ENCODE results near the gene OR51B6. TPM values are rescaled to one million over a fixed set of nuclear protein-coding genes. Genes with fewer than 3 reads are reported as not detected.

OR51B6 gene
- total and polyA plus RNA-seq, 2 of the 13 experiments (the other 11 are each of a cell fraction or from before 2014, with no cell fraction given), result not detected

Small RNA genes lying within 50 kb of the gene (small RNA-seq; reads per million reads assigned to genes)
- gene AC104389.3 (ENCODE audit: insufficient read depth in 2 of 3, insufficient read length in 3 of 3, low read depth in 2 of 3, low replicate concordance in 1 of 3), result 0 reads per million in 3 experiments

Other genes starting within 250 kb of the OR51B6 start
- gene OR52A5, start 213.2 kb upstream of the OR51B6 start, total RNA-seq (2016; rRNA removed; fragmentation: Illumina TruSeq; extraction: Trizol), result not detected in 2 replicates
- not detected in 2 replicates for gene OR52A5, start 213.2 kb upstream of the OR51B6 start, polyA plus RNA-seq (2011; rRNA removed)
- not detected in 2 replicates for gene OR52A1, start 196.8 kb upstream of the OR51B6 start, total RNA-seq (2016; rRNA removed; fragmentation: Illumina TruSeq; extraction: Trizol)
- not detected in 2 replicates for gene OR52A1, start 196.8 kb upstream of the OR51B6 start, polyA plus RNA-seq (2011; rRNA removed)
- gene OR51V1, start 150.8 kb upstream of the OR51B6 start, total RNA-seq (2016; rRNA removed; fragmentation: Illumina TruSeq; extraction: Trizol), result not detected in 2 replicates
- gene OR51V1, start 150.8 kb upstream of the OR51B6 start, polyA plus RNA-seq (2011; rRNA removed), result not detected in 2 replicates
- gene HBB, start 124.4 kb upstream of the OR51B6 start, total RNA-seq (2016; rRNA removed; fragmentation: Illumina TruSeq; extraction: Trizol), result not detected in 2 replicates
- gene HBB, start 124.4 kb upstream of the OR51B6 start, polyA plus RNA-seq (2011; rRNA removed), result not detected in 2 replicates
- gene HBD, start 117.0 kb upstream of the OR51B6 start, total RNA-seq (2016; rRNA removed; fragmentation: Illumina TruSeq; extraction: Trizol), result not detected in 2 replicates
- gene HBD, start 117.0 kb upstream of the OR51B6 start, polyA plus RNA-seq (2011; rRNA removed), result not detected in 2 replicates
- gene HBG1, start 101.7 kb upstream of the OR51B6 start, total RNA-seq (2016; rRNA removed; fragmentation: Illumina TruSeq; extraction: Trizol), result not detected in 2 replicates
- gene HBG1, start 101.7 kb upstream of the OR51B6 start, polyA plus RNA-seq (2011; rRNA removed), result not detected in 2 replicates
- gene HBG2, start 96.7 kb upstream of the OR51B6 start, total RNA-seq (2016; rRNA removed; fragmentation: Illumina TruSeq; extraction: Trizol), result not detected in 2 replicates
- gene HBG2, start 96.7 kb upstream of the OR51B6 start, polyA plus RNA-seq (2011; rRNA removed), result not detected in 2 replicates
- gene HBE1, start 81.6 kb upstream of the OR51B6 start, total RNA-seq (2016; rRNA removed; fragmentation: Illumina TruSeq; extraction: Trizol), result 0.35 and 0.52 TPM in 2 replicates
- 0.24 and 0.31 TPM in 2 replicates for gene HBE1, start 81.6 kb upstream of the OR51B6 start, polyA plus RNA-seq (2011; rRNA removed)
- 0.11 and 0.22 TPM in 2 replicates for gene OR51B4, start 49.6 kb upstream of the OR51B6 start, total RNA-seq (2016; rRNA removed; fragmentation: Illumina TruSeq; extraction: Trizol)
- 0.07 and 0.33 TPM in 2 replicates for gene OR51B4, start 49.6 kb upstream of the OR51B6 start, polyA plus RNA-seq (2011; rRNA removed)
- not detected in 2 replicates for gene OR51B2, start 27.2 kb upstream of the OR51B6 start, total RNA-seq (2016; rRNA removed; fragmentation: Illumina TruSeq; extraction: Trizol)
- not detected in 2 replicates for gene OR51B2, start 27.2 kb upstream of the OR51B6 start, polyA plus RNA-seq (2011; rRNA removed)
- 0.18 and 0.20 TPM in 2 replicates for gene OR51B5, start 8.0 kb upstream of the OR51B6 start, total RNA-seq (2016; rRNA removed; fragmentation: Illumina TruSeq; extraction: Trizol)
- gene OR51B5, start 8.0 kb upstream of the OR51B6 start, polyA plus RNA-seq (2011; rRNA removed), result 0.16 TPM in 2 replicates
- not detected in 2 replicates for gene OR51M1, start 32.3 kb downstream of the OR51B6 start, total RNA-seq (2016; rRNA removed; fragmentation: Illumina TruSeq; extraction: Trizol)
- gene OR51M1, start 32.3 kb downstream of the OR51B6 start, polyA plus RNA-seq (2011; rRNA removed), result not detected in 2 replicates
- not detected in 2 replicates for gene OR51Q1, start 70.6 kb downstream of the OR51B6 start, total RNA-seq (2016; rRNA removed; fragmentation: Illumina TruSeq; extraction: Trizol)
- gene OR51Q1, start 70.6 kb downstream of the OR51B6 start, polyA plus RNA-seq (2011; rRNA removed), result not detected in 2 replicates
- not detected in 2 replicates for gene OR51I1, start 90.0 kb downstream of the OR51B6 start, total RNA-seq (2016; rRNA removed; fragmentation: Illumina TruSeq; extraction: Trizol)
- 0.09 TPM in 1 of 2 replicates, not detected in the other for gene OR51I1, start 90.0 kb downstream of the OR51B6 start, polyA plus RNA-seq (2011; rRNA removed)
- not detected in 2 replicates for gene OR51I2, start 97.8 kb downstream of the OR51B6 start, total RNA-seq (2016; rRNA removed; fragmentation: Illumina TruSeq; extraction: Trizol)
- gene OR51I2, start 97.8 kb downstream of the OR51B6 start, polyA plus RNA-seq (2011; rRNA removed), result not detected in 2 replicates
- not detected in 2 replicates for gene OR52D1, start 137.2 kb downstream of the OR51B6 start, total RNA-seq (2016; rRNA removed; fragmentation: Illumina TruSeq; extraction: Trizol)
- gene OR52D1, start 137.2 kb downstream of the OR51B6 start, polyA plus RNA-seq (2011; rRNA removed), result not detected in 2 replicates
- gene UBQLN3, start 158.4 kb downstream of the OR51B6 start, total RNA-seq (2016; rRNA removed; fragmentation: Illumina TruSeq; extraction: Trizol), result not detected in 2 replicates
- gene UBQLN3, start 158.4 kb downstream of the OR51B6 start, polyA plus RNA-seq (2011; rRNA removed), result 0.08 TPM in 1 of 2 replicates, not detected in the other
- gene UBQLNL, start 165.2 kb downstream of the OR51B6 start, total RNA-seq (2016; rRNA removed; fragmentation: Illumina TruSeq; extraction: Trizol), result not detected in 2 replicates
- 0.08 and 0.10 TPM in 2 replicates for gene UBQLNL, start 165.2 kb downstream of the OR51B6 start, polyA plus RNA-seq (2011; rRNA removed)
- gene OR52H1, start 197.0 kb downstream of the OR51B6 start, total RNA-seq (2016; rRNA removed; fragmentation: Illumina TruSeq; extraction: Trizol), result not detected in 2 replicates
- not detected in 2 replicates for gene OR52H1, start 197.0 kb downstream of the OR51B6 start, polyA plus RNA-seq (2011; rRNA removed)
- gene OR52B6, start 229.4 kb downstream of the OR51B6 start, total RNA-seq (2016; rRNA removed; fragmentation: Illumina TruSeq; extraction: Trizol), result not detected in 2 replicates
- gene OR52B6, start 229.4 kb downstream of the OR51B6 start, polyA plus RNA-seq (2011; rRNA removed), result not detected in 2 replicates
- gene TRIM6, start 245.1 kb downstream of the OR51B6 start, total RNA-seq (2016; rRNA removed; fragmentation: Illumina TruSeq; extraction: Trizol), result not detected in 2 replicates
- gene TRIM6, start 245.1 kb downstream of the OR51B6 start, polyA plus RNA-seq (2011; rRNA removed), result not detected in 2 replicates